ENCODE data around the gene RGMB. TPM values are rescaled to one million over a fixed set of nuclear protein-coding genes. Genes with fewer than 3 reads are reported as not detected.

The RGMB gene
- total RNA-seq, 1 donor from 2014 or later: 116 TPM

DNA sequence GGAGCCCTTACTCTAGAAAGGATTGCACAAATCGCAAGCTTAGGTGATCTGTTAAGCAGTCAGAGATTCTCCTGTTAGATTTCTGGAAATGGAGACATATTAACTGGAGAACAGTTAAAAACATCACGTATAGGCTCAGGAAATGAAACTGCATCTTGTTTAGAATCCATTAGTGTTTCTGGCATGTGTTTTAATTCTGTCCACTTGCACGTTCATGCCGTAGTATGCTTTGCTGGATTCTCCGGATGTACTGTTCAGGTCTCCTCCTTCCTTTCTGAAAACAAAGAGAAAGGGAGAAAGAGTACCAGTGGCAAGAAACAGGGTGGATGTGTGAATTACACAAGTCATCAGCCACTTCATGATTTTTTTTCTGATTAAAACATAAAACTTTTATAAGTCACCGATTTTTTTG, 2.5 kb upstream of the RGMB start:
- peaks cover 19% of the 10 kb centered on the region for H3K36me3 Mint-ChIP-seq (ENCODE audit: unreplicated experiment)

DNA sequence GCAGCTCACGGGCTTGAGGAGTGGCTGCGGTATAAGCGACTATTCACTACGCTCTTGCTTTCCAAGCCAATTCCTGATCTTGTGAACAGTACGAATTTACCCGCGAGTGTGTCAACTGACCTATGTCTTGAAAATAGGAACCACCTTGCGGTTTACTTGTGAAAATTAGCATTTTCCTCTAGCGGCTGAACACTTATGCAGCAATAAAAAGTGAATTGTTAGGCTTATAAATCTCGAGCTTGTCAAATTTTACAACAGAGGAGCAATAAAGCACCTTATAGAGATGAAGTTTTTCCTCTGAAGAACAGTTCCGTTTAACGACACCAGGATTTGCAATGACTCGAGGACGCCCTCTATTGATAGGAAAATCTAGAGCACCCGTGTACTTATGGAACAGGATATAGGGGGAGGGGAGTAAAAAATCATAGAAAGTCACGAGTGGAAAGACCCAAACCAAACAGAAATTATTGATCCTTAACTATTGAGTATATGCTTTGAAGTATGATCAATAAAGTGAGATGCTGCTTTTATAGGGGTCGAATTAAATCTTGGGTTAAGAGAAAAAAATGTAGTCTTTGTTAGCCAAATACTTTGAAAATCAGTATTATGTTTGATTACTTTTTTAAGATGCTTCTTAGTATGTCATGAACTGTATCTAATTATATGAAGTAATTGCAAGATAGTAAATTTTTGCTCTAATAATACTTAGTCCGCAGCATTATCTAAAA, 1.9 kb upstream of the RGMB start:
- H3K9me3 Mint-ChIP-seq (ENCODE audit: unreplicated experiment): no peaks in the 10 kb centered on the region
- H3K4me3 Mint-ChIP-seq (ENCODE audit: unreplicated experiment): peak overlapping the region; percentile 99
- H3K36me3 Mint-ChIP-seq (ENCODE audit: unreplicated experiment): peaks cover 24% of the 10 kb centered on the region
- TF ChIP-seq, protein P1, sequence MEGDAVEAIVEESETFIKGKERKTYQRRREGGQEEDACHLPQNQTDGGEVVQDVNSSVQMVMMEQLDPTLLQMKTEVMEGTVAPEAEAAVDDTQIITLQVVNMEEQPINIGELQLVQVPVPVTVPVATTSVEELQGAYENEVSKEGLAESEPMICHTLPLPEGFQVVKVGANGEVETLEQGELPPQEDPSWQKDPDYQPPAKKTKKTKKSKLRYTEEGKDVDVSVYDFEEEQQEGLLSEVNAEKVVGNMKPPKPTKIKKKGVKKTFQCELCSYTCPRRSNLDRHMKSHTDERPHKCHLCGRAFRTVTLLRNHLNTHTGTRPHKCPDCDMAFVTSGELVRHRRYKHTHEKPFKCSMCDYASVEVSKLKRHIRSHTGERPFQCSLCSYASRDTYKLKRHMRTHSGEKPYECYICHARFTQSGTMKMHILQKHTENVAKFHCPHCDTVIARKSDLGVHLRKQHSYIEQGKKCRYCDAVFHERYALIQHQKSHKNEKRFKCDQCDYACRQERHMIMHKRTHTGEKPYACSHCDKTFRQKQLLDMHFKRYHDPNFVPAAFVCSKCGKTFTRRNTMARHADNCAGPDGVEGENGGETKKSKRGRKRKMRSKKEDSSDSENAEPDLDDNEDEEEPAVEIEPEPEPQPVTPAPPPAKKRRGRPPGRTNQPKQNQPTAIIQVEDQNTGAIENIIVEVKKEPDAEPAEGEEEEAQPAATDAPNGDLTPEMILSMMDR (IDR thresholded peaks at IDR 0.05): peak; percentile 91
- H3K27me3 Mint-ChIP-seq (ENCODE audit: unreplicated experiment): no peaks in the 10 kb centered on the region
- DNase-seq (ENCODE audit: extremely low spot score, unreplicated experiment): peak; percentile 88
- peaks cover 44% of the 10 kb centered on the region for H3K4me1 Mint-ChIP-seq (ENCODE audit: unreplicated experiment)
- peak overlapping the region; percentile 97 for H3K27ac Mint-ChIP-seq (ENCODE audit: unreplicated experiment)

More for the DNA sequence above, 2.5 kb upstream of the RGMB start:
- no peak for DNase-seq (ENCODE audit: extremely low spot score, unreplicated experiment)
- no peaks in the 10 kb centered on the region for H3K27me3 Mint-ChIP-seq (ENCODE audit: unreplicated experiment)
- peaks cover 40% of the 10 kb centered on the region for H3K4me1 Mint-ChIP-seq (ENCODE audit: unreplicated experiment)
- H3K27ac Mint-ChIP-seq (ENCODE audit: unreplicated experiment): peak overlapping the region; percentile 97
- peak overlapping the region; percentile 99 for H3K4me3 Mint-ChIP-seq (ENCODE audit: unreplicated experiment)
- no peaks in the 10 kb centered on the region for H3K9me3 Mint-ChIP-seq (ENCODE audit: unreplicated experiment)
- TF ChIP-seq, protein P1 (IDR thresholded peaks at IDR 0.05): no peak

DNA sequence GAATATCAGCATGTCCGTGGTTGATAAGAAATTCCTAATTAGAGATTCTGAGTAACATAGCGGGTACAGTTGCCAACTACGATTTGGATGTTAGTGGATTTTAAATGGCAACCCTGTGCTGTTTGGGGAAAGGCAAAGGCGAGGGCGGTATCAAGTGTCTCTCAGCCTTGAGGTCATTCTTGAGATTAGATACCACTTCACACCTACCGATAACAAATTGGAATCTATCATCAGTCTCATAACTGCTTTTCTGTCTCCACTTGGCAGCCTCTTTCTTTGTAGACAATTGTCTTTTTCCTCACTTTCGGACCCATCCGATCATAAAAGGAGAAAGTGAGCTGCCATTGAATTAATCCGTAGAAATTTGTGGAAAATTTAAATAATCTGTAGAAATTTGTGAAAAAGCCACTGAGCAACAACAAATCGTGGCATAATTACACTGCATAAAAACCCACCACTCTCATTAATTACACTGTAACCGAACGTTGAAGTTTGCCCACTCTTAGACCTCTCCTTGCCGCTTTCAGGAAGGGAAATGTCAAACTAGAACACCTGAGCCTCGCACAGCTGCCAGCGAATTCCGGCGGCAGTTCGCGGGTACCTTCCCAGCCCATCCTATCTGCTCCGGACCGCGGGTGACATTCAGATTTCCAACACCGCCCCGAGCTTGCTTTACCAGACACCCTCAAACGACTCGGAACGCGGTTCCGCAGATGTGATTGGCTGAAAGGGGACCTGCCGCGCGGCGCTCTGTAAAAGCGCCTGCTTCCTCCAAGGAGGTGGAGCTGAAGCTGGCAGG, 849 bp upstream of the RGMB start:
- no peak for DNase-seq (ENCODE audit: extremely low spot score, unreplicated experiment)
- Mint-ChIP-seq H3K4me1 (ENCODE audit: unreplicated experiment) (peaks cover 46% of the 10 kb centered on the region), H3K27me3 (ENCODE audit: unreplicated experiment) (no peaks in the 10 kb centered on the region), H3K4me3 (ENCODE audit: unreplicated experiment) (peak overlapping the region; percentile 99), H3K9me3 (ENCODE audit: unreplicated experiment) (no peaks in the 10 kb centered on the region), H3K27ac (ENCODE audit: unreplicated experiment) (peak overlapping the region; percentile 97), H3K36me3 (ENCODE audit: unreplicated experiment) (peaks cover 30% of the 10 kb centered on the region)
- TF ChIP-seq, protein P1 (IDR thresholded peaks at IDR 0.05): no peak

DNA sequence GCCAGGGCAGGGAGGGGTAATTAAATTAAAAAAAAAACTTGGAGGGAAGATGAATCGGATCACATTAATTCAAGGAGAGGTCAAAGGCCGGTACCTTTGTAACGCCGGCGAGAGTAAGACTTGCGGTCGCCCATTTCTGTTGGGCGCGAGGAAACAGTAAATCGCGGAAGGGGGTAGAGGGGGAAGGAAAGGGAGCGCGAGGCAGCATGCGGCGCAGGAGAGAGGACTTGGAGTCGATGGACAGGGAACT, 324 bp upstream of the RGMB start:
- no peaks in the 10 kb centered on the region for H3K9me3 Mint-ChIP-seq (ENCODE audit: unreplicated experiment)
- H3K27ac Mint-ChIP-seq (ENCODE audit: unreplicated experiment): peak overlapping the region; percentile 97
- H3K27me3 Mint-ChIP-seq (ENCODE audit: unreplicated experiment): no peaks in the 10 kb centered on the region
- peaks cover 32% of the 10 kb centered on the region for H3K36me3 Mint-ChIP-seq (ENCODE audit: unreplicated experiment)
- TF ChIP-seq, protein P1 (IDR thresholded peaks at IDR 0.05): no peak
- peak overlapping the region; percentile 99 for H3K4me3 Mint-ChIP-seq (ENCODE audit: unreplicated experiment)
- DNase-seq (ENCODE audit: extremely low spot score, unreplicated experiment): no peak
- H3K4me1 Mint-ChIP-seq (ENCODE audit: unreplicated experiment): peaks cover 45% of the 10 kb centered on the region
